NCI-H82 treated with DMSO at 0.1 percent for 48 hours (cell line): Measurements from ENCODE around the gene RPTOR.

ENCODE experiments used
- DNase-seq: peaks from one replicate; lab custom pipeline; 2025; ENCODE audit not compliant: unreplicated experiment; lab: John Stamatoyannopoulos, UW

Gene RPTOR

DNA sequence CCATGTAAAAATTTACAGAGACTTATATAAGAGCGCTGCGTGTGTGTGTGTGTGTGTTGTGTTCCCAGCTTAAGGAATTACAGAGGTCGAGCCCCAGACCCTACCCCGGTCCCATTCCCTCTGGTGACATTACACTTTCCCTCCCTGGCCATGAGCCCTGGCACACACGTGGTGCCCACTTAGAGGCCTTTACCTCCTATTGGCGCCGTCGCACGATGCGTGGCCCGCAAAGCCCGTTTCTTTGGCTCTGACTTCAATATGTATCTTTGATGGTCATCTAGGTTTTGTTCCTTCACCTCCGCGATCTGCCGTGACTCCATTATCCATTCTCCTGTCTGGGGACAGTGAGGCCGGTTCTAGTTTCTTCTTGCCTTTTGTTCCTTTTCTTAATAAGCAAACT is 350.1 kb downstream of the RPTOR start:
- DNase-seq = no peak

DNA sequence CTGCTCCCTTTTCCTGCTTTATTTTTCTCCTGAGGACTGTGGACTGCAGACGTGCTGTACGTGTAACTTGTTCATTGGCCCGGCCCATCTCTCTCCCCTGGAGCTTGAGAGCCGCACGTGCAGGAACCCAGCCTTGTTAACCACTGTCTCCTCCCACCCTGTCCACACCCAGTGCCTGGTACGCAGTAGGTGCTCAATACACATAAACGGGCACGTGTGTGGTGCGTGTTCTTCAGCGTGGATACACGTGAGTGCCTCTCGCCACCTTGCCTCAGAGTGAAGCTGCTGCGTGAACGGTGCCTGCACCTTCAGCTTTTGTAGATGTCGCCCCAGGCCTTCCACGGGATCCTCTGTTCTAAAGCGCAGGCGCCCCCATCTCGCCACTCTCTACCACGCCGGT is 350.7 kb downstream of the RPTOR start:
- DNase-seq = no peak

GRCh38 chr17:80898716-80899115 is 354.1 kb downstream of the RPTOR start:
- DNase-seq = no peak

DNA sequence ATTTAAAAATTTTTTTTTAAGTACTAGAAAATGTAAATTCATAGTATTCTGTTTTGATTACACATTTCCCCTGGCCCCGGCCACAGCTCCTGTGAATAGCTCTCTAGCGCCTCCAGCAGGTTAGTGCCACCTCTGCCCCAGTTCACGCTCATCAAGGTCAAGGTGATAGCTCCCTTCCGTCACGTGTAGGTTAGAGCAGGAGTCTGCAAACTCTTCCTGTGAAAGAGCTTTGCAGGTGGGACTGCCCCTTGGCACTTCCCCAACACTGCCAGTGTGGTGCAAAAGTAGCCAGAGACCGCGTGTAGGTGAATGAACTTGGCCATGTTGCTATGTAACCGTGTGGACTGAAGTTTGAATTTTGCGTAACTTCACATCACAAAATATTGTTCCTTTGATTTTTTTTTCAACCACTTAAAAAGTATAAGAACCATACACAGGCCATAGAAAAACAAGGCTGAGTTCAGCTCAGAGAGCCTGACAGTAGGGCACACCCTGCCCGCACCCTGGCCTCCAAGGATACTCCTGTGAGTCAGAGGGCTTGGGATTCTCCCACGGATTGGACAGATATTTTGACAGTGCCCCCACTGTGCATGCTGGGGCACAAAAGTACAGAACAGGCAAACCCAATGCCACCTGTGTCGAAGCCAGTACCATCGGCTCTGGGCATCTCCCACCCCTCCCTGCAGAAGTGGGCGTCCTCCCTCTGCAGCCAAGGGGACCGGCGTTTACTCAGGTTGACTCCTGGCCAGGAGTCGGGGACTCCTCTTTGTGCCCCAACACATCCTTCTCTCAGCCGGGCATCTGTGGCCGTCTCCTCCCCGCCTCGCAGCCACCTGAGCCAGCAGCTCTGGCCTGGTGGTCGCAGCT is 355.0 kb downstream of the RPTOR start:
- no peak for DNase-seq

- DNase-seq = no peak
Measured at GRCh38 chr17:80901319-80901718, 356.7 kb downstream of the RPTOR start.

- DNase-seq = no peak
Measured at GRCh38 chr17:80902197-80902962, 357.7 kb downstream of the RPTOR start.

DNA sequence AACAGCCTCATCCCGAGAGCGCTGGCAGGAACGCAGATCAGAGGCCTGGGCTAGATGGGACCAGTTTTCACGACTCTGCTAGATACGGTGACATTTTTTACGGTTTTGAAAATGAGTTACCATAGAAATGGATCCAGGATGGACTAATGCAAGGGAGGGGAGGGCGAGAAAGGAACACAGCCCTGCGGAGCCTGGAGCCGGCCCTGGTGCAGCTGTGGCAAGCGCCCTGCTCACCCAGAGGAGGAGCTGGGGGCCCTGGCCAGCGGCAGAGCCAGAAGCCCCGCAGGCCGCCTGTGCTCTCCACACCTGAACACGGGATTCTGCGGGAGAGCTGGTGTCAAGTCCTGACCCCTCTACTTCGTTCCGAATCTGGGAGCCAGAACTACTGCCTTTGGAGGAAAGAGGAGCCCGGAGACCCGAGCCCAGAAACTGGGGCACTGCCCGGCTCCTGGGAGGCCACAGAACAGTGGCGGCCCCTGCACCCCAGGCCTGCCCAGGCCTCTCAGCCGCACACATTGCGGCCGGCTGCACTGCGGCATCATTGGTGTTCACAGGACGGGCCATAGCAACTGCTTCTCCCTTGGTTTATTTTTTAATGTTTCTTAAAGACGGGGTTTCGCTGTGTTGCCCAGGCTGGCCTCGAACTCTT is 358.4 kb downstream of the RPTOR start:
- no peak for DNase-seq

DNA sequence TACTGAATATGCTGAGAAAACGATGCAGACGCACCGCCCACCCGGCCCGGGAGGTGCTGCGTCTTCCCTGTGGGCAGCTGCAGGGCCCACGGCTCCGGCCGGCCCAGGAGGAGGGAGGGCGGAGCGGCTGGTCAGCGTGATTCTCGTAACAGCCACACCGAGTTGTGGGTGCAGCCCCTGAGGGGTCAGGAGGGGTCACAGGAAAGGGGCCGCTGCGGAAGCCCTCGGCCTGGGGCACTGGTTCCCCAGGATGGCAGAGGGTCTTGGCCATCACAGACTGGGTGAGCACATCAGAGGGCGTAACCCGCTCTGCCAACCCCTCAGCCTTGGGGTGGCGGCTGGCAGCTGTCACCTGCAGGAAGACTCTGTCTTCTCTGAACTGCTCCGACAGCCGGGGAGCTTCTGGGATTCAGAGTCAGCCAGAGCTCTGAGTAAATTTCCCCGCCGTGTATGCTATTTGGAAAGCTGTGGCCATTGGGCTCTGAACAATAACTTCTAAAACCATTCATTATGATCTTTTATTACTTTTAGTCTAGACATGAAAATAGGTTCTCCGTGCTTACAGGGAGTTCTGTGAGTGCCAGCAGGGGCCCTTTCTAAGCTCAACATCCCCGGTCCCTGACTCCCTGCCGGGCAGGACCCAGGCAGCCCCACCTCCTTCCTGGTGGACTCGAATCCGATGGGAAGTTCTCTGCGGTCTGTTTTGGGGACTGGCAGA is 359.6 kb downstream of the RPTOR start:
- no peak for DNase-seq

DNA sequence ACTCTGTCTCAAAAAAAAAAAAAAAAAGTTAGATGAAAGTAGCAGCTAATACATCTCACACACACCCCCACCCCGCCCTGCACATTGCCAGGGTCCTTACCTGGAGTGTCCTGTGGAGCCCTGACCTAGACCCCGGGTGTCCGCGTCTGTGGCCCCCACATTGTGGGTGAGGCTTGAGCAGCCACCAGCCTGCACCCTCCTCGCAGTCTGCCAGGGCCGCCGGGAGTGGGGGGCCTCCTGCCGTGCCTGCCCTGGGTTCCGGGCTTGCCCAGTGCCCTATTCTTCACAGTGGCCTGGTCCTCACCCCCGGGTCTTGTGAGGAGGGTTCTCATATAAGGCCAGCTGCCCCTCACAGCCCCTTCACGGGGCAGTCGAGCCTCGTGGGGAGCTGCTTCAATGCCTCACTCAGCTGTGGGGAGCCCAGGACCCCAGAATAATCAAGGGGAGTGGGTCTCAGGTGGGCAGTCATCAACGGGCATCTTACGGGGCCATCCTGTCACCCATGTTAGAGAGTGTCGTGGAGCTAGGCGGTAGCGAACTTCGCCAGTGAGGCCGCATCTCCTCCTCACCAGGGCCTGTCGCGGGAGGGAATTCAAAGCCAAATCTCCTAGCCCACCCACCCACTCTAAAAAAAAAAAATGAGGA is 361.1 kb downstream of the RPTOR start:
- no peak for DNase-seq

- DNase-seq = no peak
Measured at GRCh38 chr17:80906364-80907259, 362.0 kb downstream of the RPTOR start.

- no peak for DNase-seq
Measured at GRCh38 chr17:80907281-80907680, 362.6 kb downstream of the RPTOR start.

DNA sequence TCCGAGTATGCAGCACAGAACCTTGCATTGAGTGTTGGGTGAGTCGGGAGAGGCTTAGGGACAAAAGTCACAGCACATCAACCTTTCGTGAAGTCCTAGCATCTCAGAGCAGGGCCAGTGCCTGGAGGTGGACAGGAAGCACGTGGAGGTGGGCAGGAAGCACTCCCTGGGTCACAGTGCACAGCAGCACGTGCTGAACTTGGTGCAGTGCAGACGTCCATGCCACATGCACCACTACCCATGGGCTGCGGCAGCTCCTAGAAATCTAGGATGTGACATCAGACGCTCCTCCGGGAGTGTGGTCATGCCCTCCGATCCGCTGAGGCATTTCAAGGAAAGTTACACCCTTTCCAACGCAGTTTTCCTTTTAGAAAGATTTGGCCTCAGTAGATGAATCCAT is 363.6 kb downstream of the RPTOR start:
- no peak for DNase-seq

- no peak for DNase-seq
Measured at GRCh38 chr17:80908776-80909175, 364.1 kb downstream of the RPTOR start.

GRCh38 chr17:80909635-80910034 is 365.0 kb downstream of the RPTOR start:
- DNase-seq = no peak

DNA sequence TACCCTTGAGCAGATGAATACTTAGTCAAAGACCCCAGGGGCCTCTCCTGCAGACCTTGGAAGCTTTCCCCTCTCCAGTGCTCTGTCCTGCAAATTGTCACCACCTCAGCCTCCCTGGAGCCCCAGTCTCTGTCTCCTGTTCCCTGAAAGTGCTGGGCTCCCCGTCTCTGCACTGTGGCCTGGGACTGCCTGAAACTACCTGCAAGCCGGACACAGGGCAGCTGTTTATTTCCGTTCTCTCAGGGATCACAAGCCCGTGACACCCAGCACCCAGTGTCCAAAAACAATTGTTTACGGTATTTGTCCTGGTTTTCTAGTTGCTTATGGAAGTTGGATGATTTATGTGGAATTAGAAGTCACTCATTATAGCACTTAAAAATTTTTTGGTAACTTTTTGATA is 365.4 kb downstream of the RPTOR start:
- no peak for DNase-seq

DNA sequence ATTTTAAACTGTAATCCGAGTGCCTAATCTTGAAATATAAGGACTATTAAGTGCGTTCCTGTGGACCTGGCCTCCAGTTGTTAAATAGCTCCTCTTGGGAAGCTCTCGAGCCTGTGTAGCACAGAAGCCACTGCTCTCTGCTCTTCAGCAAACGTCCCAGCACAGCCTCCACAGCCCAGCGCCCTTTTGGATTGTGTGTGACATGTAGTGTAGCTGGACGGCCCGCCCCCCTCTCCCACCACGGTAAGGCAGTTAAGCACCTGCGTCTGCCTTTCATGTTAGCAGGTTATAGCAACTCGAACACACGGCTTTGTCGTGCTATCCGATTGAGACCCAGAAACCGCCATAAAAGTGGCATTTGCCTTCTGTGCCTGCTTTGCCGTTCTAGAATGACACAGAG is 367.8 kb downstream of the RPTOR start:
- DNase-seq = no peak

DNA sequence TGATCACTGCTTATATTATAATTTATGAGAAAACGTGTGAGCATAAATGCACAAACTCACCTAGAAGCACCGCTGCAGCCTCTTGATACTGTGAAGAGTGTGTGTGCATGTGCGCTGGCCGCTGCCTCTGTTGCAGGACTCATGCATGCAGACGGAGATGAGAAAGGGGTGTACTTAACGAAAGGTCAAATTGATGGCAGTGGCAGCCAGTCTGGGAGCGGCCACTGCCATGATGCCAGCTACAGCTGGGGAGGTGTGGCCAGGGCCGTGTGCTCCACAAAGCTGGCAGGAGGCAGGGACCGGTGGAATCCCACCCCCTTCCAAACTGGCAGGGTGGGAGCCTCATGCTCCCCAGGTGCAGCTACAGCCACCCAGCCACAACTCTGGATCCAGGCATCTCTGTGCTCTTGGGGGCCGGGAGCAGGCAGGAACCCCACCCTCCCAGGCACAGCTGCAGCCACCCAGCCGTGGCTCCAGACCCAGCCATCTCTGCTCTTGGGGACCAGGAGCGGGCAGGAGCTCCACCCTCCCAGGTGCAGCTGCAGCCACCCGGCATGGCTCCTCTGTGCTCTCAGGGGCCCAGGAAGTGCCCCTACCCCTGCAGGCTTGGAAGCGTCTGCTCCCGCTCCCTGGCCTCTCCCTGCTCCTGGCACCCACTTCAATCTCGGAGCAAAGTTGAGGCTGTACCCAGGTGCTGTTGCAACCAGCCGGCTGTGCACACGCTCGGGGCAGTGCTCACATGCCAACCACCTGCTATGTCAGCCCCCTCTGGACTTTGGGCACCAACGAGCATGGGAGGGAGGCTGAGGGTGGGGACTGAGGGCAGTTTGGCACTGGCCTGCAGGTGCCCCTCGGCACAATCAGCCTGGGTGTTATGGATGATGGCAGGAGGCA is 369.5 kb downstream of the RPTOR start:
- no peak for DNase-seq

GRCh38 chr17:80916246-80916645 is 371.6 kb downstream of the RPTOR start:
- no peak for DNase-seq
